Ishikawa (cell line): Measurements from ENCODE around the gene MVK.

Experiments used
- CEBPB ChIP-seq: IDR thresholded peaks from 2 replicates; pipeline ENCODE4 v1.6.1; 2012
- CREB1 ChIP-seq: IDR thresholded peaks from 2 replicates; pipeline ENCODE4 v1.6.1; 2012; ENCODE audit warnings: low read depth
- EGR1 ChIP-seq: IDR thresholded peaks from 2 replicates; pipeline ENCODE4 v1.6.1; 2012
- EP300 ChIP-seq: IDR thresholded peaks from 2 replicates; pipeline ENCODE4 v1.6.1; 2012; ENCODE audit warnings: borderline replicate concordance
- FOXM1 ChIP-seq: IDR thresholded peaks from 2 replicates; pipeline ENCODE4 v1.6.1; 2012; ENCODE audit warnings: low read depth, borderline replicate concordance
- NFIC ChIP-seq: IDR thresholded peaks from 2 replicates; pipeline ENCODE4 v1.6.1; 2012
- RAD21 ChIP-seq: IDR thresholded peaks from 2 replicates; pipeline ENCODE4 v1.6.1; 2012; ENCODE audit warnings: low read depth
- TAF1 ChIP-seq: IDR thresholded peaks from 2 replicates; pipeline ENCODE4 v1.6.1; 2012; ENCODE audit warnings: low read depth, mild to moderate bottlenecking
- TCF12 ChIP-seq: IDR thresholded peaks from 2 replicates; pipeline ENCODE4 v1.6.1; 2012; ENCODE audit warnings: low read depth
- TEAD4 ChIP-seq: IDR thresholded peaks from 2 replicates; pipeline ENCODE4 v1.6.1; 2012
- YY1 ChIP-seq: IDR thresholded peaks from 2 replicates; pipeline ENCODE4 v1.6.1; 2012; ENCODE audit warnings: low read depth
- ZBTB7A ChIP-seq: IDR thresholded peaks from 2 replicates; pipeline ENCODE4 v1.6.1; 2012; ENCODE audit warnings: low read depth
- TF ChIP-seq, protein P1 (sequence below): IDR thresholded peaks from 2 replicates; pipeline ENCODE4 v1.6.1; 2012
- TF ChIP-seq, protein P2 (sequence below): IDR thresholded peaks from 2 replicates; pipeline ENCODE4 v1.6.1; 2012
- TF ChIP-seq, protein P3 (sequence below): IDR thresholded peaks from 2 replicates; pipeline ENCODE4 v1.6.1; 2012; ENCODE audit warnings: low read depth, mild to moderate bottlenecking

The MVK gene

DNA sequence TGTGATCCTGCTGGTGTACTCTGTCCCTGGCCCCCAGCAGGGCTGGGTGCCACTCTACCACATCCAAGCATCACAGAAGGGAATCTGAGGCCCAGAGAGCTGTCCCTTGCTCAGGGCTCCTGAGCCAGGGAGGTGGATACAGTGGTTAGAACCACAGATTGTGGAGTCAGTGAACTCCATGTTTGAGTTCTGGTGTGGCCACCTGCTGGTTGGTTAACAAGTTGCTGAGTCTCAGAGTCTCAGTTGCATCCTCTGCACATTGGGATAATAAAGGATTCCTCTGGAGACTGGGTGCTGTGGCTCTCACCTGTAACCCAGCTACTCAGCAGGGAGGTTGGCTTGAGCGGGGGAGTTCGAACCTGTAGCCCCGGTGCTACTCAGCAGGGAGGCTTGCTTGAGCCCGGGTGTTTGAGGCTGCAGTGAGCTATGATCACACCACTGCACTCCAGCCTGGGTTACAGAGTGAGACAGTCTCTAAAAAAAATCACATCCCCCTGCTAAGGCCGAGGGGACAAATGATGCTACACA lies 39.4 kb downstream of the MVK start:
- TF ChIP-seq EP300 (no peak), TAF1 (no peak), TEAD4 (no peak), EGR1 (no peak), TCF12 (no peak), FOXM1 (no peak), ZBTB7A (no peak), CREB1 (no peak), RAD21 (no peak; the same call in 1 of the 2 replicates), CEBPB (no peak), NFIC (no peak), YY1 (no peak)
- TF ChIP-seq, protein P1, sequence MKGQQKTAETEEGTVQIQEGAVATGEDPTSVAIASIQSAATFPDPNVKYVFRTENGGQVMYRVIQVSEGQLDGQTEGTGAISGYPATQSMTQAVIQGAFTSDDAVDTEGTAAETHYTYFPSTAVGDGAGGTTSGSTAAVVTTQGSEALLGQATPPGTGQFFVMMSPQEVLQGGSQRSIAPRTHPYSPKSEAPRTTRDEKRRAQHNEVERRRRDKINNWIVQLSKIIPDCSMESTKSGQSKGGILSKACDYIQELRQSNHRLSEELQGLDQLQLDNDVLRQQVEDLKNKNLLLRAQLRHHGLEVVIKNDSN, result no peak
- TF ChIP-seq, protein P2, sequence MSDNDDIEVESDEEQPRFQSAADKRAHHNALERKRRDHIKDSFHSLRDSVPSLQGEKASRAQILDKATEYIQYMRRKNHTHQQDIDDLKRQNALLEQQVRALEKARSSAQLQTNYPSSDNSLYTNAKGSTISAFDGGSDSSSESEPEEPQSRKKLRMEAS, result no peak
- TF ChIP-seq, protein P3, sequence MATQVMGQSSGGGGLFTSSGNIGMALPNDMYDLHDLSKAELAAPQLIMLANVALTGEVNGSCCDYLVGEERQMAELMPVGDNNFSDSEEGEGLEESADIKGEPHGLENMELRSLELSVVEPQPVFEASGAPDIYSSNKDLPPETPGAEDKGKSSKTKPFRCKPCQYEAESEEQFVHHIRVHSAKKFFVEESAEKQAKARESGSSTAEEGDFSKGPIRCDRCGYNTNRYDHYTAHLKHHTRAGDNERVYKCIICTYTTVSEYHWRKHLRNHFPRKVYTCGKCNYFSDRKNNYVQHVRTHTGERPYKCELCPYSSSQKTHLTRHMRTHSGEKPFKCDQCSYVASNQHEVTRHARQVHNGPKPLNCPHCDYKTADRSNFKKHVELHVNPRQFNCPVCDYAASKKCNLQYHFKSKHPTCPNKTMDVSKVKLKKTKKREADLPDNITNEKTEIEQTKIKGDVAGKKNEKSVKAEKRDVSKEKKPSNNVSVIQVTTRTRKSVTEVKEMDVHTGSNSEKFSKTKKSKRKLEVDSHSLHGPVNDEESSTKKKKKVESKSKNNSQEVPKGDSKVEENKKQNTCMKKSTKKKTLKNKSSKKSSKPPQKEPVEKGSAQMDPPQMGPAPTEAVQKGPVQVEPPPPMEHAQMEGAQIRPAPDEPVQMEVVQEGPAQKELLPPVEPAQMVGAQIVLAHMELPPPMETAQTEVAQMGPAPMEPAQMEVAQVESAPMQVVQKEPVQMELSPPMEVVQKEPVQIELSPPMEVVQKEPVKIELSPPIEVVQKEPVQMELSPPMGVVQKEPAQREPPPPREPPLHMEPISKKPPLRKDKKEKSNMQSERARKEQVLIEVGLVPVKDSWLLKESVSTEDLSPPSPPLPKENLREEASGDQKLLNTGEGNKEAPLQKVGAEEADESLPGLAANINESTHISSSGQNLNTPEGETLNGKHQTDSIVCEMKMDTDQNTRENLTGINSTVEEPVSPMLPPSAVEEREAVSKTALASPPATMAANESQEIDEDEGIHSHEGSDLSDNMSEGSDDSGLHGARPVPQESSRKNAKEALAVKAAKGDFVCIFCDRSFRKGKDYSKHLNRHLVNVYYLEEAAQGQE, result no peak

DNA sequence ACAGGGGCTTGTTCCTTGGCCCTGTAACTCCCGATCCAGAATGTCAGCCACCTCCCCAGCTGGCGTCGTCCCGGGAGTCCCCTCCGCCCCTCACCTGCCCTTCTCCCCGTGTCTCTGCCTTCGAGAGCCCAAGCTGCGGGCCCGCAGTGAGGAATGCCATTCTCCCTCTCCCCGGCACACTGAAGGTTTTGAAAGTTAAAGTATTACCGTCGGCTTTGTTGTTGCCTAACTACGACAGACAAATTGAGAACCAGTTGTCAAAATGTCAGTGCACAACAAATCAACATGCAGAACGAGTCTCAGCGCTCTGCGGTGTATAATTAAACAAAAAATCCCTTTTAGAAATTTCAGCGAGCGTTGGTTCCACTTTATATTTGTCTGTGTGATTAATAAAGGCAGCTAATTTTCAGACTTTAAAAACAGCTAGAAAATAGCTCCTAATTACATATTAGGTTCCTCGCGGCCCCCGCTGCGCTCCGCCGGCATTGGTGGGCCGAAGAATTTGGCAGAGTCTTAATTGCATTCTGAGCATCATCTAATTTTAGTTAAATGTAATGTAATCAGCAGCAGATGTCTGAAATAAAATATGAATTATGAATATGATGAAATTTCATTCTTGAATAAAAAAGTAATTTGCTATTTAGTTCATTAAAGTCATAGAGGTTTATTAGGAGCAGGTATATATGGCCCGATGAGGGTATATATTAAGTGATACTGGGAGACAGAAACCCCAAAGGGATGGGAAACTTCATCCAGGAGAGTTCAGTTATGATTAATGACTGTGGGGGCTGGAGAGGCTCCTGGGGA lies 40.3 kb downstream of the MVK start:
- TF ChIP-seq YY1 (no peak), NFIC (no peak), ZBTB7A (no peak), RAD21 (no peak), TAF1 (no peak), TEAD4 (no peak), EGR1 (no peak), FOXM1 (no peak), CEBPB (no peak), CREB1 (no peak), EP300 (no peak), TCF12 (no peak)
- TF ChIP-seq, protein P3, result no peak
- TF ChIP-seq, protein P2, result no peak
- TF ChIP-seq, protein P1, result no peak

DNA sequence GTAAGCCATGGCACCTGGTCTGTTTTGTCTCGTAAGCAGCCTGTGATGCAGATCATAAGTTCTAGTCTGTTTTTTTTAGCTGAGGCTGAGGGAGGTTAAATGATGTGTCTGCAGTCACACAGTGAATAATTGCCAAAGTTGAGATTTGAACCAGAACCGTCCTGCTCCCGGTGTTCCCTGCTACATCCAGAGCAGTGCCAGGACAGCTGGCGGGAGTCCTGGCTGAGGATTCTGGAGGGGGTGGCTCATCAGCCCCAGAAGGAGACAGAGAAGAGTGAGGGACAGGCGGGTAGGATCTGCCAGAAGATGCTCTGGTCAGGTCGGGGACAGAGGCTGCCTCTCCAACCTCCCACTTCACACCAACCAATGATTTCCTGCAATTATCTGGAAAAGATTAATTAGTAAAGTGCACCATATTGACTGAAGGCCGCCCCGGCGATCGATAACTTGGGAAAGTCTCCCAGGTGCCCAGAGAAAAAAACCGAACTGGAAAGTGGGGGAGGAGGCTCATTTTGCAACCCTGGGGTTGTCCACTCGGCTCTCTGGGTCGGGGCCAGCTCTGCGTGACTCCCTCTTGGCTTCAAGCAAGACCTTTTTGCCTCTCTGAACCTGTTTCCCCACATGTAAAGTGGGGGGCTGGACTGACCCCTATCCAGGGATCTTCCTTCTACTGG lies 42.1 kb downstream of the MVK start:
- TF ChIP-seq, protein P3, result no peak
- TF ChIP-seq TAF1, result no peak
- no peak for TF ChIP-seq CEBPB
- no peak for TF ChIP-seq EGR1
- no peak for TF ChIP-seq YY1

DNA sequence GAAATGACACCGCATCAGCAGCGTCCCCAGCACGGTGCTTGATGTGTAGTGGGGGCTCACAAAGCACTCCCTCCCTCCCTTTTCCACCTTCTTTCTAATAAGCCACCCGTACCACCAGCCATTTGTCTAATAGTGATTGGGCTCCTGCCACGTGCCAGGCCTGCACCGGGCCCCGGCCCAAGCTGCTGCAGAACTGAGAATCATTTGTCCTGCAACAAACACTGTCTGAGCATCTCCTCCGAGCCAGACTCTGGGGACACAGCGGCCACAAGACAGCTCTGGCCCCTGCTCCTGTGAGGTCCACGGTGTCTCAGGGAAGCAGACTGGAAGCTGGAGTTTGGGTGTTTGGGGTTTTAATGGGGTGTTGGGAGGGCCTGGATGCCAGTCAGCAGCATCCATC lies 43.9 kb downstream of the MVK start:
- TF ChIP-seq, protein P1, result no peak
- TF ChIP-seq ZBTB7A, result no peak
- TF ChIP-seq CREB1, result no peak
- TF ChIP-seq TEAD4, result no peak
- TF ChIP-seq CEBPB, result no peak
